NK-92 (cell line): Measurements from ENCODE around the gene CSTB.

ENCODE experiments used
- DNase-seq: peaks from one replicate; lab custom pipeline; 2025; ENCODE audit not compliant: unreplicated experiment; lab: John Stamatoyannopoulos, UW

The CSTB gene

DNA sequence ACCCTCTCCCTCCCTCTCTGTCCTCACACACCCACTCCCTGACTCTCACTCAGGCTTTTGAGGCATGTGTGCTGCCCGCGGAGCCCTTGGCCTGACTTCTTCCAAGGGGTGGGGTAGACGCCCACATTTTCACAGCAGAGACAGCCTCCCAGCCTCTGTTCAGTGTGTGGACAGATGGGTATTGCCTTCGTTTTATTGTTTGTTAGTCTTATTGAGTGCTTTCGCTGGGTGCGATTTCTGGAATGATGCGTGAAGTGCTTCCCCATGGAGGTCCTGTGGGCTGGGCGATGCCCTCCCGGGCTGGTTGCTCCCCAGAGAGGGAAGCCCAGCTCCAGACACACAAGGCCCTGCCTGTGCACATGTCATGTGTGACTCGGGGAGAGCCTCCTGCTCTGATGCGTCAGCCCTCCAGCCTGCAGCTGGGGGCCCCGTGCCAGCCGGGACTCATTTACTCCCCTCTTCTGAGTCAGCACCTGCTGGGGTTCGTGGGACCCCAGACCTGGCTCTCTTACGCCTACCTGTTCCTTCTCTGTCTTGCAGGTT is 42.5 kb downstream of the CSTB start:
- DNase-seq: no peak

GRCh38 chr21:43733060-43733459 is 43.0 kb downstream of the CSTB start:
- DNase-seq: no peak

GRCh38 chr21:43731891-43732711 is 44.0 kb downstream of the CSTB start:
- DNase-seq: no peak

- DNase-seq: no peak
Measured at GRCh38 chr21:43731476-43731875, 44.6 kb downstream of the CSTB start.

DNA sequence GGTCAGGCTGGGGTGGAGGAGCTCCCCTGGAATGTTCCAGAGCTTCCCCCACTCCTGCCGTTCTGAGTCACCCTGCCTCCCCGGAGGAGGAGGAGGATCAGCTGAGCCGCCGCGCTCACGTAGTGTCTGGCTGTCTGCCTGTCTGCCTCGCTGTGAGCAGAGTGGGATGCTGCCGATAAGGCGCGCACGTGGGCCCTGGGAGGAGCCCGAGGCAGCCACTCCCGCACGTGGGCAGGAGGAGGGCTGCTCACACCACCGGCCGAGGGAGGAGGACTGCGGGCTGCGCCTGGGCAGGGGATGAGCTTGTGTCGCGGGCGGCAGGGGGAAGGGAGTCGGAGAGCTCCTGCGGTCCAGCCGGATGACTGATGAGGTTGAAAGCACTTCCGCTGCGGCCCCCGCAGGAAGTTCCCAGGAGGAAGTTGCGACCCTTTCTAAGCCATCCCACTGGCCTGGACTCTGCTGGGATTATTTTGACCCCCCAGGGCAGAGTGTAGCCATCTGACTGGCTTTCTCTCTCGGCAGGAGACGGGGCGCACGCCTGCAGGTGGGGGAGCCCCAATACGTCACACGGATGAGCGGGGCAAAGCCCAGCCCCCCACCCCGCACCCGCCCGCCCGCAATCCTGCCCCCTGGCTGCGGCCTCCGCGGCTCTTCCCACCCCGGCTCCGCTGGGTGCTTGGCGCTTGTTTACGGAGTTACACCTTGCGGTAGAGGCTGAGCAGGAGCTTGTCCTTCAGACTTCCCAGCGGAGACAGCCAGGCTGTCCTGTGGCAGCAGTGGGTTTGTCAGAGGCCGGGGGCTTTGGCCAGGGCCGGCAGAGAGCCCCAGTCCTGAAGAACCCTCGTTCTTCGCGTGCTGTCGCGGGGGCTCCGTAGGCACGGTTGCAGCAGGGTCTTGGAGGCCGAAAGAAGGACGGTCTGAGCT is 47.4 kb downstream of the CSTB start:
- DNase-seq: no peak

DNA sequence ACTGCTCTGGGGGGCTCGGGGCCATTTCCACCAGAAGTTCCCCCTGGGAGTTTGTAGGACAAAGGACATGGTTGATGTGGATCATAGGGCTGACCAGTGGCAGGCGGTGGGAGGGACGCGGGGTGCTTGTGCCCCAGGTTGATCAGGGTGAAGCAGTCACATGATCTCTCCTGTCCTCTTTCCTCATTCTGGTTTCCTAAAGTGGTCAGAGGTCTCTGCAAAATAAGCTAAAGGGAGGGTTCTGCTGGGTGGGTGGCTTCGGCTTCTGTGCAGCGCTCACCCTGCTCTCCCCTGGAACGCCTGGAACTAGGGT is 48.0 kb downstream of the CSTB start:
- DNase-seq: no peak

DNA sequence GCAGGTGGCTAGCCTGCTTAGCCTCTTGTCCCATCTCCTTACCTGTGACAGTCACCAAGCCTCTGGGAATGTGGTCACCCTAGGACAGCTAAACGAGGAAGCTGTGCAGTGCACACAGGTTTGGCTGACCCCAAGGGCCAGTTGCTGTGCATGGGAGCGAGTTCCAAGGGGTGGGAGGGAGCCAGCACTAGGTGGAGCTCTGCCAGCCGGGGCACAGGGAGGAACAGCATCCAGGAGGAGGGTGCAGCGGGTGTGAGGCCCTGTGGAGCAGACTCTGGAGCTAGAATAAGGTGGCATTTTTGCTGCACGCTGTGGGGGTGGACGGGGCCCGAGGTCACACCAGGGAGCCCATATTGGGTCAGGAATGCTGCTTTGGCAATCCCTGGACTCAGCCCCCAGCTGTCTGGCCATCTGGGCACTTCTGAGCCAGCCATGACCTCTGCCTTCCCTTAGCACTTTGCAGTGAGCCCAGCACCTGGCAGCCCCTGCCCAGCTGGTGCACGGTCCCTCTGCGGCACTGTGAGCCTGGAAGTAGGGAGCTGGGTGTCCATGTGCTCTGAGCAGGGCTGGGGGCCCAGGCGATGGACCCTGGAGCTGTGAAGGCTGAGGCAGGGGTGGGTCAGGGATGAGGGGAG is 48.5 kb downstream of the CSTB start:
- DNase-seq: no peak

DNA sequence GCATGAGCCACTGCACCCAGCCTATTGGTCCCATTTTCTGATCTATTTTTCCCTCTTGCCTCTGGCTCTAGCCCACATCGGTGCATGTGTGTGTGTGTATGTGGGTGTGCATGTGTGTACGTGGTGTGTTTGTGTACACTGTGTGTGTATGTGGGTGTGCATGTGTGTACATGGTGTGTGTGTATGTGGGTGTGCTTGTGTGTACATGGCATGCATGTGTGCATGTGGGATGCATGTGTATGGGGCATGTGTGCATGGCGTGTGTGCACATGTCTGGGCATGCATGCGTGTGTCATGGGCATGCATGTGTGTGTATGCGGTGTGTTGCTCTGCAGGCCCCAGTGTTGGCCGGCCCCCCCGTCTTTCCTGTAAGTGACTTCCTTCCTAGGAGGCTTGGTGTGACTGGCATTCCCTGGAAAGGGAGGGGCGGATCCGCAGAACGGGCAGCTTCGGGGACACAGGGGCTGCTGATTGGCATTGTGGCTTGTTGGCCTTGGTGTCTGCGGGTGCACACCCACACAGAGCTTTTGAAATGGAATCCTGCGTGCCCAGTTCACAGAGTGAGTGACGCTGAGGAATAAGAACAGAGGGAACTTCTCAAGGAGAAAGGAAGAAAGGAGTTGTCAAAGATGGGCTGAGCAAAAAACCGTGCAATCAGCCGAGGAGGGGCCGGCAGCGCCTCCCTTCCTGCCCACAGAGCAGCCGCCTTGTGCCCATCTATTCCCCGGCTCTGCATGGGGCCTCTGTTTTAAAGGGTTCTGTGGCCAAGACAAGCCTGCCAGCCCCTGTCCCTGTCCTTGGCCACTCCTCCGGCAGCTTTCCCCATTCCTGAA is 49.2 kb downstream of the CSTB start:
- DNase-seq: no peak
